ENCODE data around the gene RASGEF1B. TPM values are rescaled to one million over a fixed set of nuclear protein-coding genes. Genes with fewer than 3 reads are reported as not detected.

RASGEF1B gene
- total RNA-seq, 4 donors from 2014 or later: 5.2 to 18.6 (median 6.2) TPM

- H3K9me3 ChIP-seq: no peaks in the 10 kb centered on the region
- TF ChIP-seq, protein P1, sequence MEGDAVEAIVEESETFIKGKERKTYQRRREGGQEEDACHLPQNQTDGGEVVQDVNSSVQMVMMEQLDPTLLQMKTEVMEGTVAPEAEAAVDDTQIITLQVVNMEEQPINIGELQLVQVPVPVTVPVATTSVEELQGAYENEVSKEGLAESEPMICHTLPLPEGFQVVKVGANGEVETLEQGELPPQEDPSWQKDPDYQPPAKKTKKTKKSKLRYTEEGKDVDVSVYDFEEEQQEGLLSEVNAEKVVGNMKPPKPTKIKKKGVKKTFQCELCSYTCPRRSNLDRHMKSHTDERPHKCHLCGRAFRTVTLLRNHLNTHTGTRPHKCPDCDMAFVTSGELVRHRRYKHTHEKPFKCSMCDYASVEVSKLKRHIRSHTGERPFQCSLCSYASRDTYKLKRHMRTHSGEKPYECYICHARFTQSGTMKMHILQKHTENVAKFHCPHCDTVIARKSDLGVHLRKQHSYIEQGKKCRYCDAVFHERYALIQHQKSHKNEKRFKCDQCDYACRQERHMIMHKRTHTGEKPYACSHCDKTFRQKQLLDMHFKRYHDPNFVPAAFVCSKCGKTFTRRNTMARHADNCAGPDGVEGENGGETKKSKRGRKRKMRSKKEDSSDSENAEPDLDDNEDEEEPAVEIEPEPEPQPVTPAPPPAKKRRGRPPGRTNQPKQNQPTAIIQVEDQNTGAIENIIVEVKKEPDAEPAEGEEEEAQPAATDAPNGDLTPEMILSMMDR (IDR thresholded peaks at IDR 0.05): no peak
- TF ChIP-seq POLR2A (IDR thresholded peaks at IDR 0.05; ENCODE audit: low read depth) (no peak), POLR2AphosphoS5 (IDR thresholded peaks at IDR 0.05) (no peak), EP300 (IDR thresholded peaks at IDR 0.05) (no peak)
- peaks cover 0 to 4% (median 0%) of the 10 kb centered on the region in 4 donors for H3K4me1 ChIP-seq
- peaks cover 10 to 51% (median 30%) of the 10 kb centered on the region in 4 donors for H3K36me3 ChIP-seq
- no peaks in the 10 kb centered on the region for H3K27me3 ChIP-seq
- DNase-seq (ENCODE audit: extremely low spot score): no peak
- no peak overlapping the region for H3K27ac ChIP-seq (replicated peaks in 1 of 4)
- WGBS: 75% methylated on average over 3 of the region's 3 CpGs
- no peak overlapping the region for H3K4me3 ChIP-seq
- intact Hi-C loops (cut with DNase I): no loop called here
These were observed 43.7 kb downstream of the RASGEF1B start for GRCh38 chr4:81428002-81428401.

DNA sequence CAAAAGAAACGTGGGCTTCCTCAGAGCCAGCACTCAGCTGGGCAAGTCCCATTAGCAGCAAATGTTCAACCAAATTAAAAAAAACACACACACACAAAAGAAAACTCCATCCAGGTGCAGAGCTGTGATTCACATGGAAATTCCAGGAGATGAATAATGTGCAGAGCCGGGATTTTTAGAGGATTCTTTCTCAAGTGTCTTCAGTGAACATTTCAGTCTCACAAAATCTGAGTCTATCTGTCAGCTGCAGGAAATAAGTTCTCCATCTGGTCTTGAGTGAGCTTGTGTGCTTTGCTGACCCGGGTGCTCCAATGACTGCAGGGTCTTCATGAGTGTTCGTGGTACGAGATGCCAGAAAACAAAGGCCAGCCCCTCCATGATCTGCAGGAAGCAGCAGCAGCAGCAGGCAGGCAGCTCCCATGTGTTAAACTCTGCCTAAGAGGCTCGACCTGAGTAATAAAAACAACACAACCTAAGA is 44.3 kb downstream of the RASGEF1B start:
- H3K4me1 ChIP-seq: peaks cover 0 to 4% (median 0%) of the 10 kb centered on the region in 4 donors
- WGBS: 43% methylated on average over 6 of the region's 6 CpGs
- H3K27ac ChIP-seq (replicated peaks in 1 of 4): no peak overlapping the region
- no peaks in the 10 kb centered on the region for H3K27me3 ChIP-seq
- intact Hi-C loops (cut with DNase I): no loop called here
- H3K36me3 ChIP-seq: peaks cover 10 to 45% (median 27%) of the 10 kb centered on the region in 4 donors
- TF ChIP-seq POLR2A (IDR thresholded peaks at IDR 0.05; ENCODE audit: low read depth) (no peak), EP300 (IDR thresholded peaks at IDR 0.05) (no peak), POLR2AphosphoS5 (IDR thresholded peaks at IDR 0.05) (no peak)
- TF ChIP-seq, protein P1 (IDR thresholded peaks at IDR 0.05): no peak
- H3K9me3 ChIP-seq: no peaks in the 10 kb centered on the region
- no peak for DNase-seq (ENCODE audit: extremely low spot score)
- H3K4me3 ChIP-seq: no peak overlapping the region

DNA sequence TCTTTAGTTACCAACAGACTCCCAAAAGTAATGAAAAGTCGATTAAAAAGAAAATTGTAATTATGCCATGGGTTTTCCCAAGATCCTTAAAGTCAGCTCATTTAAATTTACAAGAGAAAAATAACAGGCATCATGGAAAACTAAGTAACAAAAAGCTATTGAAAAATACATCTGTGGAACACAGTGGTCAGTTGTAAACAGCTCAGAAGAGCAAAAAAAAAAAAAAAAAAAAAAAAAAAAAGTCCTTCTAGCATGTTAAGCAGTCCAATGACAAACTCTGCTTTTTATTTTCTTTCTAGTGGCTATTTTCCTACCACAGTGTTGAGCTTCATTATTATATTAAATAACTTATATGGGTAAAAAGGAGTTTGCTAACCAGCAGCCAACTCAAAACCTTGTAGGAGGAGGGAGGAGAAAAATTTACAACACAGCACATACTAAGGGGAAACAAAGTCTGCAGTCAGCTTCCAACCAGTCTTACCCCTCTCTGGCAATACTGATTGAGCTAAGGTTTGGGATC is 44.9 kb downstream of the RASGEF1B start:
- Histone ChIP-seq H3K36me3 (peaks cover 10 to 39% (median 24%) of the 10 kb centered on the region in 4 donors), H3K27me3 (no peaks in the 10 kb centered on the region), H3K4me1 (peaks cover 0 to 4% (median 0%) of the 10 kb centered on the region in 4 donors), H3K9me3 (no peaks in the 10 kb centered on the region), H3K27ac (replicated peaks in 1 of 4) (no peak overlapping the region), H3K4me3 (no peak overlapping the region)
- no peak for DNase-seq (ENCODE audit: extremely low spot score)
- intact Hi-C loops (cut with DNase I): no loop called here
- TF ChIP-seq POLR2A (IDR thresholded peaks at IDR 0.05; ENCODE audit: low read depth) (no peak), EP300 (IDR thresholded peaks at IDR 0.05) (no peak), POLR2AphosphoS5 (IDR thresholded peaks at IDR 0.05) (no peak)
- TF ChIP-seq, protein P1 (IDR thresholded peaks at IDR 0.05): no peak
- 74% methylated on average over 1 of the region's 1 CpG for WGBS

DNA sequence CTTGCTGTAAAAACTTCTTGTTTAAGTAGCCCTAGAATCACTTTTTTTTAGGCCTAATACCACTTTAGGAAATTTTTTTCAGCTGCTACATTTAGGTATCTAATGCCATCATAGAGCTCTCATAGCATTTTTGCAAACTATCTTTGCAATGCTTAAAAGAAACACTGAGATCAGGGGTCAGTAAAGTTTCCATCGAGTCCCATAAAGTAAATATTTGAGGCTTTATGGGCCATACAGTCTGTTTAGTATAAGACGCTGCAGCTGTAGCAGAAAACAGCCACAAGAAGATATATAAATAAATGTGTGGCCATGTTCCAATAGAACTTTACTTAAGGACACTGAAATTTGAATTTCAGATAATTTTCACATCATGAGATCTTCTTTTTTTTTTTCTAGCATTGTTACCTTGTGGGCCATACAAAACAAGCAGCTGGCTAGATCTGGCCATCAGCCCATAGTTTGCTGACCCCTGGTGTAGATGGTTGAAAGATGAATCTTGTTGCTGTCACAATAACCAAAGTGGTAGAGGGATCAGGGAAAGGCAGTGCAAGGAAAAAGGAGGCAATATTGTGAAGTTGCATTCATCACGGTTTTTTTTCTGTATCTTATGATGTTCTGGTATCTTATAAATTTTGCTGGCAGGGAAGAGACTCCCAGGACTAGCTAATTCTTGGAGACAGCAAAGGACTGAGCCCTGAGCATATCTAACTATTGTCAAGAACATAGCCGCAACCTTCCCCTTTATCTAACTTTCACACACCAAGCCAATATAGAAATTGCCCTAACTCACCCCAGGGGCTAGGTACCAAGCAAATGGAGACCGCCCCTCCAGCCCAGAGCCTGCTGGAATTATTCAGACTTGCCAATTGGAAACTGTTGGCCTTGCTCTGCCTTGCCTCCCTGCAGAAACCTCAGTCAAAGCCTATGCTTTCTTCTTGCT is 46.6 kb downstream of the RASGEF1B start:
- DNase-seq (ENCODE audit: extremely low spot score): no peak
- H3K4me3 ChIP-seq: no peak overlapping the region
- H3K27ac ChIP-seq (replicated peaks in 1 of 4): no peak overlapping the region
- peaks cover 5 to 27% (median 14%) of the 10 kb centered on the region in 4 donors for H3K36me3 ChIP-seq
- intact Hi-C loops (cut with DNase I): no loop called here
- peaks cover 0 to 4% (median 0%) of the 10 kb centered on the region in 4 donors for H3K4me1 ChIP-seq
- no peaks in the 10 kb centered on the region for H3K9me3 ChIP-seq
- no peak for TF ChIP-seq POLR2AphosphoS5 (IDR thresholded peaks at IDR 0.05)
- TF ChIP-seq, protein P1 (IDR thresholded peaks at IDR 0.05): no peak
- TF ChIP-seq EP300 (IDR thresholded peaks at IDR 0.05): no peak
- no peak for TF ChIP-seq POLR2A (IDR thresholded peaks at IDR 0.05; ENCODE audit: low read depth)
- H3K27me3 ChIP-seq: no peaks in the 10 kb centered on the region
- 72% methylated on average over 5 of the region's 5 CpGs for WGBS

All from esophagus muscularis mucosa (tissue), 4 donors.